NT2/D1 (cell line): ENCODE results near the gene GPR15LG.
"Not testable (repeated sequence)": the region's sequence is repeated elsewhere in the genome, so short reads cannot be mapped to it uniquely, and the experiment has no call there.

Experiments used
- DNase-seq: peaks from one replicate; pipeline ENCODE4 v3.0.0-alpha.2; 2011; ENCODE audit warnings: low read depth, low spot score
- H3K27me3 ChIP-seq: 2 replicates; pipeline ENCODE4 v1.6.0; 2011; ENCODE audit warnings: mild to moderate bottlenecking; ENCODE audit not compliant: insufficient read length, insufficient read depth
- H3K36me3 ChIP-seq: 2 replicates; pipeline ENCODE4 v1.6.1; 2011; ENCODE audit warnings: mild to moderate bottlenecking, low read length, mixed read lengths; ENCODE audit not compliant: insufficient read depth, insufficient read length
- H3K4me1 ChIP-seq: 2 replicates; pipeline ENCODE4 v1.5.1; 2011; ENCODE audit not compliant: insufficient read depth, insufficient read length
- H3K4me3 ChIP-seq: 2 replicates; pipeline ENCODE4 v1.5.1; 2011; ENCODE audit warnings: low read depth; ENCODE audit not compliant: insufficient read length
- H3K9ac ChIP-seq: 2 replicates; pipeline ENCODE4 v1.6.0; 2011; ENCODE audit warnings: low read depth; ENCODE audit not compliant: insufficient read length
- H3K9me3 ChIP-seq: 2 replicates; pipeline ENCODE4 v1.5.1; 2011; ENCODE audit warnings: mild to moderate bottlenecking, low read length; ENCODE audit not compliant: insufficient read depth
- SUZ12 ChIP-seq: IDR thresholded peaks from 2 replicates; pipeline ENCODE4 v1.6.1; 2011; ENCODE audit not compliant: insufficient read length, insufficient read depth; ENCODE audit errors: extremely low read depth
- YY1 ChIP-seq: IDR thresholded peaks from 2 replicates; pipeline ENCODE4 v1.6.1; 2011; ENCODE audit not compliant: insufficient read length, insufficient read depth
- ZNF274 ChIP-seq: IDR thresholded peaks from 2 replicates; pipeline ENCODE4 v1.6.1; 2011; ENCODE audit warnings: mild to moderate bottlenecking, low read depth, low read length

Gene GPR15LG

GRCh38 chr10:84175436-84175835 is 1.8 kb downstream of the GPR15LG start:
- Histone ChIP-seq H3K4me3 (no peak overlapping the region), H3K27me3 (no peaks in the 10 kb centered on the region), H3K9ac (no peak overlapping the region), H3K9me3 (no peaks in the 10 kb centered on the region), H3K36me3 (no peaks in the 10 kb centered on the region), H3K4me1 (peaks cover 6% of the 10 kb centered on the region)
- TF ChIP-seq SUZ12 (no peak), ZNF274 (no peak), YY1 (no peak)
- DNase-seq: no peak

DNA sequence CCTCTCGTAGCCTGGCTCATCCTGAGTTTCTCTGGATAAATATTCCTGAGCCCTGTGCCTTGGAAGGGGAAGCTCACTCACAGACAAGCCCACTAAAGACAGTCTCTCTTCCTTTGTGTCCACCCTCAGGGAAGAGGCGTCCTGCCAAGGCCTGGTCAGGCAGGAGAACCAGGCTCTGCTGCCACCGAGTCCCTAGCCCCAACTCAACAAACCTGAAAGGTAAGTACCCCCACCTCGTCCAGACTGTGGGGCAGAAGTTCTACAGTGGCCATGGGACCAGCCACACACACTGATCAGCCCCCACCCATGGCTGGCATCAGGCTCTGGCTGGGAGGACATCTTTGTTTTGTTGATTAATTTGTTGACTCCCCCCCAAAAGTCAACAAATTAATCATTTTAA is 2.8 kb downstream of the GPR15LG start:
- peaks cover 6% of the 10 kb centered on the region for H3K4me1 ChIP-seq

GRCh38 chr10:84176836-84177474 is 3.4 kb downstream of the GPR15LG start:
- TF ChIP-seq YY1: no peak
- no peak for TF ChIP-seq SUZ12
- no peak for TF ChIP-seq ZNF274
- H3K9ac ChIP-seq: no peak overlapping the region

More for the DNA sequence above, 2.8 kb downstream of the GPR15LG start:
- no peaks in the 10 kb centered on the region for H3K36me3 ChIP-seq
- no peak for DNase-seq
- TF ChIP-seq SUZ12 (no peak), YY1 (no peak), ZNF274 (no peak)
- H3K9ac ChIP-seq: no peak overlapping the region
- H3K9me3 ChIP-seq: no peaks in the 10 kb centered on the region
- no peak overlapping the region for H3K4me3 ChIP-seq
- no peaks in the 10 kb centered on the region for H3K27me3 ChIP-seq

GRCh38 chr10:84177541-84178141 is 4.0 kb downstream of the GPR15LG start:
- Histone ChIP-seq H3K36me3 (no peaks in the 10 kb centered on the region), H3K9ac (no peak overlapping the region), H3K4me1 (peaks cover 6% of the 10 kb centered on the region), H3K9me3 (no peaks in the 10 kb centered on the region; the same call in 1 of the 2 replicates), H3K27me3 (no peaks in the 10 kb centered on the region), H3K4me3 (no peak overlapping the region)
- TF ChIP-seq SUZ12 (no peak), YY1 (no peak), ZNF274 (no peak)
- DNase-seq: no peak

More at GRCh38 chr10:84176836-84177474, 3.4 kb downstream of the GPR15LG start:
- Histone ChIP-seq H3K4me1 (peaks cover 6% of the 10 kb centered on the region), H3K36me3 (no peaks in the 10 kb centered on the region), H3K4me3 (no peak overlapping the region), H3K9me3 (no peaks in the 10 kb centered on the region; the same call in 1 of the 2 replicates), H3K27me3 (no peaks in the 10 kb centered on the region)
- no peak for DNase-seq

GRCh38 chr10:84178160-84178609 is 4.6 kb downstream of the GPR15LG start:
- TF ChIP-seq ZNF274 (no peak), YY1 (no peak), SUZ12 (no peak)
- H3K36me3 ChIP-seq: no peaks in the 10 kb centered on the region

DNA sequence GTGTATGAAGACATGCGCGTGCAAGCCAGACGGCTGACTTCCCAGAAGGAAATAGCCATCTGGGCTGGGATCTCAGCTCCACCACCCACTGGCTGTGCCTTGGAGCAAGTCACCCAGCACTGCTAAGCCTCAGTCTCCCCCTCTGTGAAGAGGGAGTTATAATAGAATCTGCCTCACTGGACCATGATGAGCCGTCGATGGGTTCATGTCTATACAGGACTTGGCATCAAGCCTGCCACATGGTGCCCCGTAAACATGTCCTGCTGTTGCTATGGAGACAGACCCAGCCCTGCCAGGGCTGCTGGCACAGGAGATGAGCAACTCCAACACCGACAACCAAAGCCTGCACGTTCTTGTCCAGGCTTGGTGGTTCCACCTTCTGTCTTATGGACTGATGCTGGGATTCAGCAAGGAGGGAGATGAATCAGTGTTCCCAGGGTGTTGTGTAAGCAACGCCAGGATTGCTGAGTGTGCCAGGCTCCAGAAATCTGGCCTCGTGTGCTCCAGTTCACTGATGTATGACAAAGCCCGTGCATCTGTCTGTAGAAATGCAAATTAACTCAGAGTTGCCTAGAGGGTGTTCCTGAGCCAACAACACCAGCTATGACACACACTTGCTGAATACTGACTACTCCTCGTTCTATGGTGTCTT is 5.6 kb downstream of the GPR15LG start:
- Histone ChIP-seq H3K9me3 (no peaks in the 10 kb centered on the region; the same call in 1 of the 2 replicates), H3K36me3 (no peaks in the 10 kb centered on the region), H3K4me3 (no peak overlapping the region), H3K4me1 (peaks cover 6% of the 10 kb centered on the region), H3K27me3 (no peaks in the 10 kb centered on the region), H3K9ac (no peak overlapping the region)
- no peak for TF ChIP-seq ZNF274
- no peak for TF ChIP-seq YY1
- no peak for TF ChIP-seq SUZ12
- no peak for DNase-seq

More at GRCh38 chr10:84178160-84178609, 4.6 kb downstream of the GPR15LG start:
- no peaks in the 10 kb centered on the region; the same call in 1 of the 2 replicates for H3K9me3 ChIP-seq
- H3K4me3 ChIP-seq: no peak overlapping the region
- no peak overlapping the region for H3K9ac ChIP-seq
- no peaks in the 10 kb centered on the region for H3K27me3 ChIP-seq
- peaks cover 6% of the 10 kb centered on the region for H3K4me1 ChIP-seq
- no peak for DNase-seq

DNA sequence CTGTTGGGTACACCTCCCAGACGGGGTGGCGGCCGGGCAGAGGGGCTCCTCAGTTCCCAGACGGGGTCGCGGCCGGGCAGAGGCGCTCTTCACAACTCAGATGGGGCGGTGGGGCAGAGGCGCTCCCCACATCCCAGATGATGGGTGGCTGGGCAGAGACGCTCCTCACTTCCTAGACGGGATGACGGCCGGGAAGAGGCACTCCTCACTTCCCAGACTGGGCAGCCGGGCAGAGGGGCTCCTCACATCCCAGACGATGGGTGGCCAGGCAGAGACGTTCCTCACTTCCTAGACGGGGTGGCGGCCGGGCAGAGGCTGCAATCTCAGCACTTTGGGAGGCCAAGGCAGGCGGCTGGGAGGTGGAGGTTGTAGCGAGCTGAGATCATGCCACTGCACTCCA is 6.8 kb downstream of the GPR15LG start:
- not testable (repeated sequence) for H3K27me3 ChIP-seq, H3K9me3 ChIP-seq, H3K4me3 ChIP-seq, H3K9ac ChIP-seq, DNase-seq, H3K36me3 ChIP-seq, H3K4me1 ChIP-seq
